M059J (cell line): ENCODE data around the gene RTN1. TPM values are rescaled to one million over a fixed set of nuclear protein-coding genes. Genes with fewer than 3 reads are reported as not detected.

Experiments
- DNase-seq: peaks from one replicate; pipeline ENCODE4 v3.0.0-alpha.2; 2012; ENCODE audit warnings: low read depth
- total RNA-seq: library from RNA; depleted of rRNA; stranded (reverse); fragments of >200 nt; shearing (Covaris generic); gene quantifications from 2 replicates; pipeline ENCODE4 v1.2.3, GENCODE V29; 2014

The RTN1 gene
- total RNA-seq, 1 experiment from 2014 or later = not detected

DNA sequence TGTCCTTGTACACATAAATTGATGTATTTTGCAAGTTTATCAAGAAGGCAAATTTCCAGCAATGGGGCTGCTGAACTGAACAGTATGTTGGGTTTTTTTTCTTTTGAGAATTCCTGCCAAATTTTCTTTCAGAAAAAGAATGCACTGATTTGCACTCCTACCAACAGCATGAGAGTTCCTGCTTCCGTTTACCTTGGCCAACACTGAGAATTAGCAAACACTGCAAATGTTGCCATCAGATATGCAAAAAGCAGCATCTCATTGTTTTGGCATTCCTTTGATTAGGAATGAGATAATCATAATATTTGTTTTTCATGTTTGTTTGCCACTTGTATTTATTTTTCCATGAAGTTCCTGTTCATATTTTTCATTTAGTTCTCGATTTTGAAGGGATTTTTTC lies 82.4 kb downstream of the RTN1 start:
- DNase-seq = no peak

DNA sequence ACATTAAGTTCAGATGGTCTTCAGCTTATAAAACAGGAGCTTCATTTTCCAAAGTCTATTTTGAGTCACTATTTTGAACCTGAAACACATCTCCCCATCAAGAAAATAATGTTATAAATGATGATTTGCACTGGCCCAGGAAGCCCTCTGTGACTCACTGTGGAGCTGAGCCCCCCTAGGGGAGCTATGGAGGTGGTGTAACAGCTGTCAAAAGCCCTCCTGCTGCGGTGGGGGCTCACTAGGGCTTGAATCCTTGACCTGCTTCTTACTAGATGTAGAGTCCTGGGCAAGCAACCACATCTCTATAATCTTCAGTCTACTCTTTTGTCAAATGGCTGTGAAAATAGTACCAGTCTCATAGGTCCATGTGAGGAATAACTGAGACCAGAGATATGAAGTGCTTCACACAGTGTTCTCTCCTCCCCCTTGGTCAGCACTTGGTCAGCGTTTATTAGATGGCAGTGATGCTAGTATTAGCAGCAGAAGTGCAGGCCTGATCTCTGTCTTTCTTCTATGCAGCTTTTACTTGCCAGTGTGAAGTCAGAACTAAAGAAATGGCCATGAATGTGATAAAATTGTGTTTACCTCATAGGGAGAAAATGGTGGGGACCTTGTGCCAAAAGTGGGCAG lies 83.4 kb downstream of the RTN1 start:
- DNase-seq = no peak

DNA sequence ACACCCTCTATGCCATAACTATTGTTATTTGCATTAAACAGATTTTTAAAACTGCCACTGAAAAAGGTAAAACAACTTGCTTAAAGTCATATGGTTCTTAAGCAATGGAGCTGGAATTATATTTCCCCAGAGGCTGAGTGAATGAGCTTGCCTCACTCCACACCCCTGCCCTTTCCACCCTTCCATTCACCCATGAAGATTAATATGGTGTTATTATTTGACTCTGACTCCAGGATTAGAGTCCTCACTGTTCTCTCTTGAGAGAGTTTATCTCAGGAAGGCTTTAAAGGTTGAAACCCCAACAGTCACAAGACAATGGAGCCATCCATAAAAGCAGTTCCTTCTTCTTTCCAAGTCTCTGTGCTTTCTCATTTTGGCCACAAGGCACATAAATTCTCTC lies 84.9 kb downstream of the RTN1 start:
- no peak for DNase-seq

DNA sequence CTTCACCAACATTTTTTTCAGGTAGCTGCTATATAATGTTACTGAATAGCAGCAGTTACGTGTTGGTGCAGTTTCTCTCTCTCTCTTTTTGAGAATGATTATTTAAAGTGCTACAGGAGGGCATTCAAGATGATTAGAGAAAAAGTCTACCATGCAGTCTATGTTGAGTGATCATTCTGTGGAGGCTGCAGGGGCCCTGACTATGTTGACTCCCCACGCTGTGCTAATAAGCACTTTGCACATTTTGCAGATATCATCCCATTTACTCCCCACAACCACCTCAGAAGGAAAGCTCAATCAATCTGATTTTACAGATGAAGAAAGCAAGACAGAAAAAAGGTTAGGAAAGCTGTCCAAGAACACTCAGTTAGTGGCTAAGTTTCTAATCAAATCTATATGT lies 87.8 kb downstream of the RTN1 start:
- DNase-seq = no peak

DNA sequence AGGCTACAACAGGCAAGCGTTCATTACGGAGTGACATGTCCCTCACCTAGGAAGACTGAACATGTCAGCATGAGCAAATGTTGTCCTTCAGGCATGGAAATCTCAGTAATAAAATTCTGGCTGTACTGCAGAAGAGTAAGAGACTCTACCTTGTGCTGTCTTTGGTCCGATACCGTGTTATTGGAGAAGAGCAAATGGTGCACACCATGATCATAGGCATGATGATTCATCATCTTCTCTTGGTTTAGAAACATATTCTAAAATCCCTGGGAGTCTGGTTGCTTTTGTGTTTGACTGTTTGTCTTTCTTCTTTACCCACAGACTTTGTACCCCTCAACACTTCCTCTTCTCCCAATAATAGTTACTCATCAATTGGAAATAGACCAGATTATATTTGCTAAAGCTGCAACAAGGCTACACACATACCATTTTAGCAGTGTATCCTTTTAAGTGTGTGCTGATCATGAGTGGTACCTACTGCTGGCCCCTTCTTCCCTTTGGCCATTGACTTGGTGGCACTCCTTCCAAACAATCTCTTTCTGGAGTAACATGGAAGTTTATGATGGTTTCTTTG lies 93.5 kb downstream of the RTN1 start:
- no peak for DNase-seq

DNA sequence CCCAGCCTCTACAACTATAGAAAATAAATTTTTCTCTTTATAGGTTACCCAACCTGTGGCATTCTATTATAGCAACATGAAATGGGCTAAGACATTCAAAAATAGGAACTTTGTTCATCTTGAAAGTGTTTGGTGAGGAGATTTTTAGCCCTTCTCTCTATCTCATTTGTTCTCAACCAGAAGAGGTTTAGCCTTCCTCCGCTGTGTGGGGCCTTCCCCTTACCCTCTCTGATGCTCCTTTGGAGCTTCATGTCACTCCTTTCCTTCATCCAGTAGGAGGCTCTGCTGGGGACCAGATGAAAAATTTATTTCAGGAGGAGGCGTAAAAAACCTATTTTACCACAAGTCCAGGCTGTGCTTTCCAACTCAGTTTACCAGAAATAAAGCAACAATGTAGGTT lies 94.1 kb downstream of the RTN1 start:
- DNase-seq = no peak

DNA sequence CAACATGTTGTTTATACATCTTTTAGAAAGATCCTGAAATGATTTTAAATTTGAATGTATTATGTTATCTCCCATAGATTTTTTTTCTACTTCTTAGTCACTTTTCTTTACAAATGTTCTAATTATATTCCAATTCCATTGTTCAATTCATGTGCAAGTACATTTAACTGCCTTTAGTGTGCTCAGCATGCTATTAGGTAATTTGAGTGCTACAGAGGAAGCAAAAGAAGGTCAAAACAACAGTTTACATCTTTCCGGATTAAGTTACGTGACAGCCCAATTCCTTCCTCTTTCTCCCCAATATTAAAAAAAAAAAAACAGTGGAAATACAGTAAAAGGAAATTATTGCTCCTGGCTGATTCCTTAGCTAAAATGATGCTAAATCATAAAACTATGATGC lies 98.3 kb downstream of the RTN1 start:
- no peak for DNase-seq

DNA sequence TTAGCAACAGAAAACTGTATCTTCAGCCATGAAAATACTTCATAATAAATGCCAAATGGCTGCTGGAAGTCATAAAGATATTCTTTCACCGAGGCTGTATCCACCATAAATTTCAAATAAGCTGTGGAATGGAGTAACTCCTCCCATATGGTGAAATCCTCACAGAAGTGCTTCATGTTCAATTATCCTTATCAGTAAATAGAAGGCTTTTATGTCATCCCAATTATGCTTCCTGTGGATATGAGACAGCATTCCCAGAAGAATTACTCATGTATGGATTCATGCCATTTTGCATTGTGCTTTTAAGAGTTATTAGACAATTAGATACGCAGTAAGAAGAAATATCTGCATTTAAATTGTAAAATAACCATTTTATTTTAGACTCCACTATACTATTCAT lies 99.0 kb downstream of the RTN1 start:
- DNase-seq = no peak

DNA sequence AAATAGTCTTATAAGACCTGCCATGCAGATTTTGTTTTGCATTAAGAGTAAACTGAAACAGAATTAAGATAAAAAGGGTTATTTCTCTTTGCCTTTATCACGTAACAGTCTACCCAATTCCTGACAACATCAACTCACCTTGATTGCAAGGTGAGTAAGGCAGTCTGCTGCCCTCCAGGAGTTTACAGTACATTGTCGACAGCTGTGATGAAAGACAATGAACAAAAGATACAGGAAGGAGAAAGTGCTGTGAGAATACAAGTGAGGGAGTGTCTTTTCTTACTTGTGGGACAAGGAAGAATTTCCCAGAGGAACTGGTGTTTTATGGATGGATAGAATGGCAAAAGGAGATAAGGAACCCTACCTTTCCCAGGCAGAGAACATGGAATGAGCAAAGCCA lies 101.0 kb downstream of the RTN1 start:
- DNase-seq = no peak

DNA sequence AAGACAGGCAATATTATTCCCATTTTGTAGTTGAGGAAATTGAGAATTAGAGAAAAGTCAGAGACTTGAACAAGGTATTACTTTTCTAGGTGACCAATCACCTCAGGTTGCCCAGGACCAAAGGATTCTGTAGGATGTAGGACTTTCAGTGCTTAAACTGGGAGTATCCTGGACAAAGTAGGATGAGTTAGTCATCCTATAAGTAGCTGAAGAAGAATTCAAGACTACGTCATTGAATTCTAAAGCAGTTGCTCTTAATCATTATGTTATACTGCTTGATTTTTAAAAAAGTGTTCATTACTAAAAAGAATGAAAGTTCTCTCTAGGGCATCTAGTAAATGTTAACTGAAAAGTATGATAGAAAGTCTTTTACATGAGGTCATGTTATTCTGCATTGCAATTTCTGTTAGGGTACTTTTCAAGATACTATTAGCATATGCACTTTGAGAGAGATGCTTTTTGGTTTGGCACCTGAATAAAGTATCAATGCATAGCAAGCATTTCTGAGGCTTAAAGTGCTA lies 101.7 kb downstream of the RTN1 start:
- DNase-seq = no peak

DNA sequence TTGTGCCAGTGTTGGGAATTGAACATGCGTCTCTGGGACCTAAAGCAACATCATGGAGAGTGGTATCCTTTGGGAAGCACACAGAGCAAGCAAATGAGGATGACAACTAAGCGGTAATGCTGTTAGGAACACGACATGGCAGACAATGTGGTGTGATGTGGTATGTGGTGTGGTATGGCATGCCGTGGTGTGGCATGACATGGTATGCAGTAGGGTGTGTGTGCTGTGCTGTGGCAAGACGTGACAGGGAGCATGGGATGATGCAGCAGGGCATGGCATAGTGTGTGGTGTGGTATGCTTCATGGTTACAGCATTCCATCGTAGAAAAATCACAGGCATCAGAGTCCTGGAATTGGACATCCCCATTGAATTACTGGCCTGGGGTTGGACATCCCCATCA lies 108.7 kb downstream of the RTN1 start:
- no peak for DNase-seq

DNA sequence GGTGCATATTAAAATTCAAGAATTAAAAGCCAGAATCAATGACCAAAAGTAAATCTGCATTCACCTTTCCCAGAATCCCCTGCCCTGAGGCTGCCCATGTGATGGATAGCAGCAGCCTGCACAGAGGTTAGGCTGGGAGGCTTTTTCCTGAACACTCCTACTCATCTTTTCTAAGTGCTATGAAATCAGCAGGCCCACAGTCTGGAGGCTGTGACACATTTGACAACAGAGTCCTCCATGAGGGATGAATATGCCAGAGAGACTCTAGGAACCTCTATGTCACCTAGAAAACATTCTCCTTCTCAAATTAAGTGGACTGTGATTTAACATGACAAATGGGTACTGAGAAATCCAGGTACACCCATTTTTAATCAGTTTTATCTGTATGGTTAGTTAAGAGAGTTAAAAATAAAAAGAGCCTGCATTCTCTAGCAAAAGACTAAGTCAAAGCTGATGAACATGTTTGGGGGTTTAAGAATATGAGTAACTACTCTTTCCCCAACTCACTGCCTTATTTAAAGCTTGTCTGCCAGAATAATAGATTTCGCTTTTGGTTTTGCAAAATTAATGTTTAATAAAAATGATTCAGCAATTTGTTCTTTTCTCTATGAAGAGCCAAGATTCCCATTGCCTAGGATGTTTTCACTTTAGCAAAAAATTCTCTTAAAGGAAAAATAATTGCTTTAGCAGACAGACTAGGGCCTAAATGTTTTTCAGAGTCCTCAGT lies 115.0 kb downstream of the RTN1 start:
- DNase-seq = no peak

DNA sequence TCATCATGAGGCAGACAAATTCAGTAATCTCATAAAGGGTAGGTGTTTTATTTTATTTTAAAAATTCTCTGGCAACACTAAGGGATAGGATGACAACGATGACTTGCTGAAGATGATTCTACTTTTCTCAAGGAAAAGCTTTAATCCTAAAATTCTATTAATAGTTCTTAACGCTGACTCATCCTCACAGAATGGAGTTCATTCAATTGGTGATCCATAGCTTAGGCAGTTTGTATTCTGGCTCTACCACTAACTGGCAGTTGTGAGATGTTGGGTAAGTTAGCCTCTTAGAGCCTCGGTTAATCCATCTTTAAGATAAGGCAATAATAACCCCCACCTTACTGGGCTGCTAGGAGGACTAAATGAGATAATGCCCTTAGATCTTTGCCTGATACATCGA lies 116.3 kb downstream of the RTN1 start:
- no peak for DNase-seq

DNA sequence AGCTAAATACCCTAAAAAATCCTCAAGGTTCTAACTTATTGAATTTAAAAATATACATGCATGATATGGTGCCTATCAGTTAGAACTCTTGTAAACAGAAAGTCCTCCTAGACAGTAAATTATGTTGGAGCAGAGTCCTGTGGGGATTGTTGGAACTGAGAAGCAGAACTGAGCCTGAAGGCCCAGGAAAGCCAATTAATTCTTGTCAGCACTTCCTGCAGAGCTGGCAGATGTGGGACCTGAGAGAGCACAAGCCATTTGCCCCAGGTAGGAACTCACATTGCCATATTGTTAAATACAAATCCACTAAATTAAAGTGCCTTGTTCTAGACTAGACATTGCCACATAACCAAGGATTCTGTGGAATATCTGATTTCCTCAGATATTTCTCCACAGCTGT lies 117.1 kb downstream of the RTN1 start:
- DNase-seq = no peak

DNA sequence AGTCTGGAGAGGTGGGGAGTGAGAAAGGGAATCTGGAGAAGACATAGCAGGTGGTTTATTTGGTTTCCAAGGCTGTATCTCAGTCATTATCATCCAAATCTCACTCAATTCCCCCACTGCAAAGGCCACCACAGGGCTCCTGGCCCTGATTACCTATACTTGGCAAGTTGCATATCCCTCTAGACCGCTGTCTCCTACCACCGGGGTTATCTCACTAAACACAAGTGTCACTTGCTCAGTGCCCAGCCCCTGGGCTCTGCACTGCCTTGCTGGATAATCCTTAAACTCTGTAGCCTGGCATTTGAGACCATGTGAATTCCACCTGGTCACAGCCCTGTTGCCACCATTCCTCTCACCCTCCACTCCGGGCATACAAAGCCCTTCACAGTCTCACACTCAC lies 119.0 kb downstream of the RTN1 start:
- no peak for DNase-seq

DNA sequence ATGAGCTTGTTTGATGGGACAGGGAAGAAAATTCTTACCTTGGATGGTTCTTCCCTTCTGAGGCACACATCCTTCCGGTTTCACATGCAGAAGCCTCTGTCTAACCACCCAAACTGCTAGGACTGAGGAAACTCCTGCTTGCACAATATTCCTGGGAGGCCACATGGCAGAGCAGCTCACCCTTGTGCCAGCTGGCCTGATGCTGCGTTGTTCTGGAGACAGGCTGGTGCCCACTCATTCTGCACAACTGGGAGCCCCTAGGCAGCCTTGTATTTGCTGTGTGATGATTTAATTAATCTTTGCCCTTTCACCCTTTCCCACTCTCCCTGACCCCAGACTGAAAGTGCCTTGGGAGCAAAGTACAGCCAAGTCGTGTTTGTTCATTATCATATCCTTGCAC lies 130.8 kb downstream of the RTN1 start:
- DNase-seq = no peak

DNA sequence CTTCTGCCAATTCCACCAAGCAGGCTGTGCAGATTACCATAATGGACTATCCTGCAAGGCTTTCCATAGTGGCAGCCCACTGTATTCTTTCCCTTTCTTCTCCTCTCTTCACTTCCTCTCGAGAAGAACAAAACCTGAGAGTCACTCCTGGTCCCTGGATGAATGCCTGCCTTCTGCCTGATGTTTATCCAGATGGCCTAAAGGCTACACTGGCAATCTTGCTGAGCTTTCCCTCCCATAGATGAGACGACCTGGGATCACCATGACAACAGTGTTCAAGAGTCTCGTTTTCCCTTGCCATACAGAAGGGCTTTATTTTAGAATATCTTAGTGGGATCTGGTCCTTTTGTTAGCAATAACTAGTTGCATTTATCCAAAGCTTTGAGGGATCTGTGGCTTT lies 142.3 kb downstream of the RTN1 start:
- no peak for DNase-seq

DNA sequence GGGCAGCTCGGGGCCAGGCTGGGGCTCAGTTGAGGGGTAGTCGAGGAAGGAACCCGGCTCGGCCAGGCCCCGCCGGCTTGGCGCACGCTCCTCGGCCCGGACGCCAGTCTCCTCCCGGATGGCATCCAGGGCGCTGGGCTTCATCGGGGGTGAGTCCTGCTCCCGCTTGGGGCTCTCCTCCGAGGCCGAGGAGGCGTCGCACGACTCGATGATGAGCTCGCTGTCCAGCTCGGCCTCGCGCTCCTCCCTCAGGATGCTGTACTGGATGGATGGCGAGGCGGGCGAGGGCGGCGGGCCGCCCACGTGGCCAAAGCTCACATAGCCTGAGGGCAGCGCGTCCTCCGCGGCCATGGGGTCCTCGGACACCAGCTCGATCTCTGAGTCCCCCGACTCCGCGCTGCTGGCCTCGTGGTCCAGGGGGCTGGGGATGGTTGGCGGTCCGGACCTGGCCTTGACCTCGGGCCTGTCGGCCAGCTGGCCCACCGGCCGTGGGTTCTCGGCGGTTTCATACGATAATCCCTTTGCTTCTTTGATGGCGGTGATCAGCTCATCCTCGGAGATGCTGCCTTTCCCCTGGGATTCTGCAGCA lies 143.4 kb downstream of the RTN1 start:
- DNase-seq = no peak

DNA sequence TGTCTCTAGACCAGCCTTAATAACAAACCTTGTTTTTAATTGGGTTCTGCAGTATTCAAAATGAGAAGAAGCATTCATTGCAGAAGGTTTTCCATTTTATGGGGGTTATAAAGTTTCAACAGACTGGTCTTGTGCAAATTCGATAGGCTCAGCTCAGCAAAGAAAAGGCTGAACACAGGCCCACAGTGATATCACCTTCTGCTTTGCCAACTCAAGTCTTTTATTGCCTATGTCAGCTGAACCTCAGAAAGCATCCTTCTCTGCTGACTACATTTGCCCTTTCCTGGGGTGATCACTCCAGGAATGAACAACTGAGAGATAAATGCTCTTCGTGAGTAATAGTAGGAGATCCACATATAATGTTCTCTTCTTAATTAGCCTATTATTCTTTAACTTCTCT lies 159.5 kb downstream of the RTN1 start:
- no peak for DNase-seq

DNA sequence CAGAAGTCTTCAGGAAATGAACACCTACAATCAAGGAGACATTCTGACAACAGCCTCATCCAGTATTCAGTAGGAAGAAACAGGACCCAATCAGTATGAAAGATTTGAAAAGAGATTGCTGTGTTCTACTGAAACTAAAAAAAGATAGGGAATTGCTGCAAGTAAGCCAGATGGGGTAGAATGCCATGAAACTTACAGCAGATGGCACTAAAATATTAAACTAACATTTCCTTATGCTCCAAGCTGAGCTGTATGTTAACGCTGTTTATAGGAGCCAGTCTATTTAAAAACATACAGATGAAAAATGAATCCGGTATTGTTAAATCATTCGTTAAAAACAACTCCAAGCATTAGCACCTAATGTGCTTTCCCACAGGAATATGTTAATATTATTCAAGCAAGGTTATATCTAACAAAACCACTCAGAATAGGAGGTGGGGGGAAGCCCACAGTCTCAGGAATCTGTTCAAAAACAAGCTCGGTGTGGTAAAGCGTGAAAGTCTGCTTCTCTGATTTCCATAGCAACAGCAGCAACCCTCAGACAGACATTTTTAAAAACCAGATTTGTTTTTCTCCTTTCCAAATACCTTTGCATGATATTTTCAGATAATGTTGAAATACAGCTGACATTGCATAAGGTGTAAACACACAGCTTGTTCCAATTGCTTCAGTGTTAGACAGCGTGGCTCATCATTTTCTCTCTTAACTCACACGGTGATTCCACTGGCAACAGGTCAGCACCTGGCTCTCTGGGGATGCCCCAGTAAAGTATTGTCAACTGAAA lies 162.6 kb downstream of the RTN1 start:
- no peak for DNase-seq

DNA sequence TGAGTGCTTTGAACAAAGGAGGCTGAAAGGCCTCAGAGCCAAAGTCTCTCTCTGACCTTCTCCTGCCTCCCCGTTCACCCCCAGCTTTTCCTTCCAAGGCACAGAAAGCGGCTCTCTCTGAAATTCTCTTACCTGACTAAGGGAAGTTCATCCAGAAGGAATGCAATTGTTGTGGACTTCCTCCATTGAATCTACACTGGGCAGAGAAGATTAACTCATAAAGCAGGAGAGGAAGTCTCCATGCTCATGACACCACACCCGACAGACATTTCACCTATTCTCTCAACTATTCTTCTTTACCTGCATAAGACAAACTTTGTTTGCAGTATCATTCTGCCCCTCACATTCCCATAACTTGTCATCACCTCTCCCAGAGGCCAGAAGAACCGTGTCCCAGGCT lies 164.7 kb downstream of the RTN1 start:
- no peak for DNase-seq

DNA sequence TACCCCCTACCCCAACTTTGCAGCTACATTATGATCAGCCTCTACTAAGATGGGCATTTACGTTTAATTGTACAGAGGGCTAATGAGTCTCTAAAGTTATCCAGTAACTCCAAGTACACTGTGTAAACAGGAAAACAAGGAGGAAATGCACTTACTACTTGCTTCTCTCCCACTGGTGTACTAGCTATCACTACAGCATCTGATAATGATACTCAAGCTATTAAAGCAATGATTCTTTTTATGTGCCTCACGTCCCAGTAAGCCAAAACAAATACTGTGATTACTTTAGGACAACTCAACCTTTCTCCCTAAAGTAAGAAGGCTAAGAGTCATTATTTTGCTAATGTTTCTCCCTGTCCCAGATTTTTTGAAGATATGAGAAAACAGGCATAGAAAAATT lies 165.3 kb downstream of the RTN1 start:
- DNase-seq = no peak
